Subcutaneous abdominal adipose tissue (tissue), 5 donors: ENCODE results near the gene ANKRD55.
"Not testable (repeated sequence)": the region's sequence is repeated elsewhere in the genome, so short reads cannot be mapped to it uniquely, and the experiment has no call there.

ENCODE experiments used
- H3K27ac ChIP-seq: one replicate; pipeline ENCODE4 v1.7.0; 2013; ENCODE audit warnings: low read depth, mild to moderate bottlenecking, inconsistent platforms, low read length, moderate library complexity
- H3K27me3 ChIP-seq, 5 donors: one replicate each; pipeline ENCODE4 v1.7.0; 2013; ENCODE audit warnings: low read length in 5 of 5, inconsistent platforms in 1 of 5; ENCODE audit not compliant: control insufficient read depth in 5 of 5, insufficient read depth in 4 of 5
- H3K36me3 ChIP-seq, 5 donors: one replicate each; pipeline ENCODE4 v1.7.0; 2013; ENCODE audit warnings: low read length in 5 of 5; ENCODE audit not compliant: control insufficient read depth in 5 of 5, insufficient read depth in 5 of 5
- H3K4me1 ChIP-seq, 5 donors: one replicate each; pipeline ENCODE4 v1.7.0; 2013; ENCODE audit warnings: low read length in 5 of 5, mild to moderate bottlenecking in 3 of 5, moderate library complexity in 1 of 5; ENCODE audit not compliant: control insufficient read depth in 5 of 5, insufficient read depth in 5 of 5
- H3K4me3 ChIP-seq, 5 donors: one replicate each; pipeline ENCODE4 v1.7.0; 2013; ENCODE audit warnings: low read length in 5 of 5, low read depth in 1 of 5
- H3K9ac ChIP-seq, 5 donors: one replicate each; pipeline ENCODE4 v1.7.0; 2013; ENCODE audit warnings: low read length in 5 of 5, mild to moderate bottlenecking in 4 of 5, moderate library complexity in 3 of 5
- H3K9me3 ChIP-seq, 5 donors: one replicate each; pipeline ENCODE4 v1.7.0; 2013; ENCODE audit warnings: low read length in 5 of 5; ENCODE audit not compliant: control insufficient read depth in 5 of 5
- donor health status: healthy.
- donor health status: healthy.
- donor health status: healthy.
- donor health status: healthy.
- donor health status: healthy.

The ANKRD55 gene

DNA sequence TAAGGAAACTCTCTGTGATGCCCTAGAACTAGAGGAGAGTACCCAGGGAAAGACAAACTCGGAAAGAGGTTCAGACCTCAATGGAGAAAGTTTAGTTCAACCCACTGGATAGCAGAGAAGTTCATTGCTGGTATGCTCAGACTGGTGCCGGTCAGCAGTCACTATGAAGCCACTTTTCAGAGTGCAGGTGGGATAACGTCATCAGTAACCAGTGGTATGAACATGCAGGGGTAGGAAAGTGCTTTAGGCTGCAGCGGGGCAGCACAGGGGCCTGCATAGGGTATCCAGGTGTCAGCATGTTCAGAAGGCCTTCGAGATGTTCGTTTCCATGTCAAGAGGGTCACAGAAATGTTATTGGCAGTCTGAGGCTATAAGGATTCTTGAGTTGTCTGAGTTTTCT lies 20.8 kb upstream of the ANKRD55 start:
- H3K9me3 ChIP-seq, result no peaks in the 10 kb centered on the region
- H3K4me3 ChIP-seq, result no peak overlapping the region
- peaks cover 0 to 5% (median 1%) of the 10 kb centered on the region in 5 donors for H3K4me1 ChIP-seq
- no peak overlapping the region for H3K27ac ChIP-seq
- no peak overlapping the region for H3K9ac ChIP-seq
- no peaks in the 10 kb centered on the region for H3K27me3 ChIP-seq
- H3K36me3 ChIP-seq, result no peaks in the 10 kb centered on the region

DNA sequence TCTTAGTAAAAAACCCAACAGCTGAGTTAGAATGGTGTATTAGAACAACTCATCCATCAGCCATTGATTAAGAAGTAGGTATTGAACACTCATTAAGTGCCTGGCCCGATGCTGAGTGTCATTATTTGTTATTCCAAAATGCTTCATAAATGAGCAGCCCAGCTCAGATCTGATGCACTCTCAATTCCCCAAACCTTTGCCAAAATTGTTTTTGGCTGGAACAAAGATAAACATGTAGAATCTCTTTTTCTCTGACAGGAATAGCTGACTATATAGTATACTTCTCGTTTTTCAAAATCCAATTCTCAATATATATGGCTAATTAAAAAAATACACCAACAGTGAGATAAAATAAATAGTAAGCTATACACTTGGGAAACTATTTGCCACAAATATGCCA lies 20.0 kb upstream of the ANKRD55 start:
- H3K9me3 ChIP-seq, result no peaks in the 10 kb centered on the region
- H3K4me3 ChIP-seq, result no peak overlapping the region
- H3K27ac ChIP-seq, result no peak overlapping the region
- no peaks in the 10 kb centered on the region for H3K27me3 ChIP-seq
- H3K36me3 ChIP-seq, result no peaks in the 10 kb centered on the region
- no peak overlapping the region for H3K9ac ChIP-seq
- peaks cover 0 to 5% (median 0%) of the 10 kb centered on the region in 5 donors for H3K4me1 ChIP-seq

DNA sequence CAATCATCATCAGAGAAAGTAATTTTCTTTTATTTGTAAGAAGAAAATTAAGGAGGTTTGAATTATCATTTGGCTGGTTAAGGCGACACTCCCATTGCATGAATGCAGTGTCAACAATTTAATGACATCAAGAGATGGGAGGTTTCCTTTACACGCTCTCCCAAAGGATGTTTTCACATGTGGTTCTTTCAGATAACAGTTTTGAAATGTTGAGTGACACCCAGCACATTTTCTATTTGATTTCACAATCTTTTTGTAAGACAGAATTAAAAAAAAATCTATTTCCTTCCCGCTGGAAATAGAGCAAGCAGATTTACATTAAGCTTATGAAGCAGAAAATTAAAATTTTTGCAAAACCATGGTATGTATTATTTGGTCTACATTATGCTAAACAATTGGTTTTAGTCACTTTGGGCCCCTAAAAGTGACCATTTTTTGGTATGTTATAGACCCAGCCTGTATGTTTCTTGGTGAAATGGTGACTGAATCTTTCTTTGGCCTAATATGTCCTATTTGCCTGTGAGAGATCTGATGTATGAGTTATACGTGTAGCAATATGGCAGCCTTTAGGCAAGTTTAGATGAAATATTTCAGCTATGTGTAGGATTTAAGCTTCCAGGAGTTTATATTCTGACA lies 18.9 kb upstream of the ANKRD55 start:
- H3K27me3 ChIP-seq, result no peaks in the 10 kb centered on the region
- H3K9ac ChIP-seq, result no peak overlapping the region
- no peaks in the 10 kb centered on the region for H3K36me3 ChIP-seq
- no peak overlapping the region for H3K27ac ChIP-seq
- H3K9me3 ChIP-seq, result no peaks in the 10 kb centered on the region
- H3K4me3 ChIP-seq, result no peak overlapping the region
- peaks cover 0 to 7% (median 2%) of the 10 kb centered on the region in 5 donors for H3K4me1 ChIP-seq

DNA sequence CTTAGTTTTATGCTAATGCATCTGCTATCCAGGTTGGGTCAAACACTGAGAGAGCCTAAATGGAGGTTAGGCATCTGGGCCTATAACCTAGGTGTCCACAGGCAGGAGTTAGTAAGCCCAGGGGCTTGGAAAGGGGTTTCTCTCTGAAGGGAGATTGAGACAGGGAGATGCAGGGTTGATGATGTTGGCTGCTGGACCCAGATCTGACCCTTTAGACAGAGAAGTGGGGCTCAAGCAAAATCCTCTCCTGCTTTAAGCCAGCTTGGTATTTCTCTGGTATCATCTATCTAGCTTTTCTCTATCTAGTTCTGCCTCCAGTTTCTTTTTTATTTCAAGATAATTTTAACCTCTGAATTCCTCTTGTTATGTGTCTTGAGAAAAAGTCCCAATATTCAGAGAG lies 18.3 kb upstream of the ANKRD55 start:
- H3K27ac ChIP-seq, result no peak overlapping the region
- H3K27me3 ChIP-seq, result no peaks in the 10 kb centered on the region
- H3K36me3 ChIP-seq, result no peaks in the 10 kb centered on the region
- H3K4me3 ChIP-seq, result no peak overlapping the region
- H3K9me3 ChIP-seq, result no peaks in the 10 kb centered on the region
- peaks cover 0 to 7% (median 2%) of the 10 kb centered on the region in 5 donors for H3K4me1 ChIP-seq
- H3K9ac ChIP-seq, result no peak overlapping the region

DNA sequence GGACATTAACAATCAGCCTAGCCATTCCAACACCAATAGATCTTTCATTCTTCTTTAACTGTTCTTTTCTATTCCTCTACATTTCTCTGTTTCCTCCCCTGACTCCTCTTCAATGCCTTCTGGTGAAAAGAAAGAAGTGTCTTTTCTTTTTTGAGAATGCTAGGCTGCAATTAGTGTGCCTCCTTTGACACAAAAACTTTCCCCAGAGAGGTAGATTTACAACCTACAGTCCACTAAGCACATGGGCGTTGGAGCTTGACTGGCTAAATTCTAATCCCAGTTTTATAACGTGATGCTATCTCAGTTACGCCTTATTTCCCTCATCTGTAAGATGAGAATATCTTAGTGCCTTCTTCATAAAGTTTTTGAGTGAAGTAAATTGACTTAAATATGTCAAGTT lies 16.9 kb upstream of the ANKRD55 start:
- no peak overlapping the region for H3K27ac ChIP-seq
- H3K9ac ChIP-seq, result no peak overlapping the region
- no peaks in the 10 kb centered on the region for H3K36me3 ChIP-seq
- H3K4me1 ChIP-seq, result peaks cover 0 to 7% (median 2%) of the 10 kb centered on the region in 5 donors
- no peaks in the 10 kb centered on the region for H3K9me3 ChIP-seq
- no peak overlapping the region for H3K4me3 ChIP-seq
- H3K27me3 ChIP-seq, result no peaks in the 10 kb centered on the region

DNA sequence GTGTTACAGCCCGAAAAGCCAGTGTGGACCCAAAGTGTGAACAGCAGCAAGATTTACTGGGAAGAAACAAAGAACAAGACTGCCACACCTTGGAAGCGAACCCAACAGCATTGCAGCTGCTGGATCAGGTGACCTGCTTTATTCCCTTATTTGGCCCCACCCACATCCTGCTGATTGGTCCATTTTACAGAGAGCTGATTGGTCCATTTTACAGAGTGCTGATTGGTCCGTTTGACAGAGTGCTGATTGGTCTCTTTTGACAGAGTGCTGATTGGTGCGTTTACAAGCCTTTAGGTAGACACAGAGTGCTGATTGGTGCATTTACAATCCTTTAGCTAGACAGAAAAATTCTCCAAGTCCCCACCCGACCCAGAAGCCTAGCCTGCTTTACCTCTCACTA lies 16.0 kb upstream of the ANKRD55 start:
- H3K27ac ChIP-seq, H3K9ac ChIP-seq, H3K36me3 ChIP-seq, H3K4me1 ChIP-seq, H3K9me3 ChIP-seq, H3K4me3 ChIP-seq, H3K27me3 ChIP-seq: not testable (repeated sequence)

DNA sequence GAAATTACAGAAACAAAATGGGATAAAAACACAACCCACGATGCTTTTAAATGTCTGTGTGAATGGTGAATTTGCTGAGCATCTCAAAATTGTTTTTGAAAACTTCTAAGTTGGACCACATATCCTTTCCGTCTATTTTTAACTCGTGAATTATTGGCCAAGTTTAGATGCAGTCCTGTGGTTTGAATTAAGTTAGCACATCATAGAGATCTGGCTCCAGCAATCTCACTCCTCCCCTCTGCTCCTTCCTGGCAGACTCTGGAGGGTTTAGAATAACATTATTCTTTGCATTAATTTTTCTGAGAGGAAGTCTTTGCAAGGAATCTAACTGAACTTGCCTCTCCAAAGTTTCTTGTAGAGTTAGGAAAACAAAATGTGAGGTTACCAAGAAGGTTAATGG lies 14.5 kb upstream of the ANKRD55 start:
- Histone ChIP-seq H3K27ac (no peak overlapping the region), H3K4me1 (peaks cover 0 to 7% (median 2%) of the 10 kb centered on the region in 5 donors), H3K4me3 (no peak overlapping the region), H3K36me3 (no peaks in the 10 kb centered on the region), H3K9me3 (peaks cover 0 to under 1% (median 0%) of the 10 kb centered on the region in 5 donors), H3K27me3 (no peaks in the 10 kb centered on the region), H3K9ac (no peak overlapping the region)

DNA sequence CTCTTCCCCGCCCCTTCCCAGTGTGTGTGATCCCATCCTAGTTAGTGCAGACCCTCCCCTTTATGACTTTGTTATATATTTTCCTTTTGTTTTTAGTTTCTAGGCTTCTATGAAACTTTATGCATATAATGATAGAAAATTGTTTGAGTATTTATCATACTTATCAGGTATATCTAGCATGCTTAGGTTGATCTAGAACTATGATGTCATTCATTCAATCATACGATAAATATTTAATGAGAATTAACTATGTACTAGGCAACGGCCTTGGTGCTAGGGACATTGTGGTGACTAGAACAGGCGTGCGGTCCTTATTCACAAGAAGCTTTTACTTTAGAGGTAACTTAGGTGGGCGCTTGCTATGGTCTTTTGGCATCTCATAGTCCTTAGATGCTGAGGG lies 13.6 kb upstream of the ANKRD55 start:
- H3K27ac ChIP-seq, result no peak overlapping the region
- H3K36me3 ChIP-seq, result no peaks in the 10 kb centered on the region
- H3K27me3 ChIP-seq, result no peaks in the 10 kb centered on the region
- H3K4me1 ChIP-seq, result peaks cover 0 to 4% (median 0%) of the 10 kb centered on the region in 5 donors
- H3K9me3 ChIP-seq, result peaks cover 0 to 4% (median 0%) of the 10 kb centered on the region in 5 donors
- H3K9ac ChIP-seq, result no peak overlapping the region
- H3K4me3 ChIP-seq, result no peak overlapping the region

DNA sequence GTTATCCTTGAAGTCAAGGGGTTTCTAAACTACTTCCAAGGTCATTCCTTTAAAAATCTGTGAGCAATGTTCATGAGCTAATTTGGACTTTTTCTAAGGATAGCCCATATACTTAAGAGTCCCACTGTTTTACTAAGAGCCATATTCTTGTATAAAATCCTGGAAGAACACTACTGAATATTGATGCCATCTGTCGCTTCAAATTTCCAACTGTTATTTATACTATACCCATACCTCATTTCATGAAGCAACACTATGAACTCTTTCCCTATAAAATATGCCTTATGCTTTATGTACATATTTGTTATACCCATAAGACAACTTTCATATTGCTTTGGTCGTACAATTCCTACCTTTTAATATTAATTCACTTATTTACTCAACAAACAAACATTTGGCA lies 12.4 kb upstream of the ANKRD55 start:
- Histone ChIP-seq H3K36me3 (no peaks in the 10 kb centered on the region), H3K4me1 (peaks cover 0 to 4% (median 0%) of the 10 kb centered on the region in 5 donors), H3K4me3 (no peak overlapping the region), H3K9ac (no peak overlapping the region), H3K27me3 (no peaks in the 10 kb centered on the region), H3K9me3 (peaks cover 0 to 4% (median 0%) of the 10 kb centered on the region in 5 donors), H3K27ac (no peak overlapping the region)

DNA sequence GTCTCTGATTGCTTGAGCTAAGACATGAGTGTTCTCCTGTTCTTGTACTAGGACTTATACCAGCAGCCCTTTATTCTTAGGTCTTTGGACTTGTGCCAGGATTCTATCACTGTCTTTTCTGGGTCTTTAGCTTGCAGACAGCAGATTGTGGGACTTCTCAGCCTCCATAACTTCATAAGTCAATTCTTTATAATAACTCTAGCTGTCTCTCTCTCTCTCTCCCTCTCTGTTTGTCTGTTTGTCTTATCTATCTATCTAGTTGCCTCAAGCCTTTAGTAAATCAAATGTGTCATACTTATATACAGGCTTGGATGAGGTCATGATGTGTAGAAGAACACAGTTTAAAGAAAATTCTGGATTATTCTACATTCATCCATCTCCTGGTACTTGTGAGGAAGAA lies 11.5 kb upstream of the ANKRD55 start:
- peaks cover 0 to 4% (median 0%) of the 10 kb centered on the region in 5 donors for H3K4me1 ChIP-seq
- H3K4me3 ChIP-seq, result no peak overlapping the region
- H3K27me3 ChIP-seq, result no peaks in the 10 kb centered on the region
- no peak overlapping the region for H3K9ac ChIP-seq
- H3K36me3 ChIP-seq, result no peaks in the 10 kb centered on the region
- H3K27ac ChIP-seq, result no peak overlapping the region
- peaks cover 0 to 4% (median 0%) of the 10 kb centered on the region in 5 donors for H3K9me3 ChIP-seq
